Lower leg skin (tissue), 3 donors: ENCODE results near the gene TMPO.

Experiments used
- POLR2A ChIP-seq, 2 donors: fragments of 450-650 bp; IDR thresholded peaks; one replicate each; pipeline ENCODE4 v1.6.1; 2016 to 2017; ENCODE audit warnings: antibody characterized with exemption in 2 of 2, mild to moderate bottlenecking in 1 of 2, moderate library complexity in 1 of 2
- TF ChIP-seq, protein P1 (sequence below), 3 donors: fragments of 450-650 bp; IDR thresholded peaks; one replicate each; pipeline ENCODE4 v1.5.1; 2016; ENCODE audit warnings: antibody characterized with exemption in 3 of 3, mild to moderate bottlenecking in 3 of 3, moderate library complexity in 2 of 3

- TF ChIP-seq, protein P1, sequence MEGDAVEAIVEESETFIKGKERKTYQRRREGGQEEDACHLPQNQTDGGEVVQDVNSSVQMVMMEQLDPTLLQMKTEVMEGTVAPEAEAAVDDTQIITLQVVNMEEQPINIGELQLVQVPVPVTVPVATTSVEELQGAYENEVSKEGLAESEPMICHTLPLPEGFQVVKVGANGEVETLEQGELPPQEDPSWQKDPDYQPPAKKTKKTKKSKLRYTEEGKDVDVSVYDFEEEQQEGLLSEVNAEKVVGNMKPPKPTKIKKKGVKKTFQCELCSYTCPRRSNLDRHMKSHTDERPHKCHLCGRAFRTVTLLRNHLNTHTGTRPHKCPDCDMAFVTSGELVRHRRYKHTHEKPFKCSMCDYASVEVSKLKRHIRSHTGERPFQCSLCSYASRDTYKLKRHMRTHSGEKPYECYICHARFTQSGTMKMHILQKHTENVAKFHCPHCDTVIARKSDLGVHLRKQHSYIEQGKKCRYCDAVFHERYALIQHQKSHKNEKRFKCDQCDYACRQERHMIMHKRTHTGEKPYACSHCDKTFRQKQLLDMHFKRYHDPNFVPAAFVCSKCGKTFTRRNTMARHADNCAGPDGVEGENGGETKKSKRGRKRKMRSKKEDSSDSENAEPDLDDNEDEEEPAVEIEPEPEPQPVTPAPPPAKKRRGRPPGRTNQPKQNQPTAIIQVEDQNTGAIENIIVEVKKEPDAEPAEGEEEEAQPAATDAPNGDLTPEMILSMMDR (IDR thresholded peaks at IDR 0.05), result no peak
- TF ChIP-seq POLR2A (IDR thresholded peaks at IDR 0.05), result no peak
Observed at GRCh38 chr12:98579347-98579746, 64.0 kb downstream of the TMPO start.
